Measurements from ENCODE around the gene EPS15.

The EPS15 gene

DNA sequence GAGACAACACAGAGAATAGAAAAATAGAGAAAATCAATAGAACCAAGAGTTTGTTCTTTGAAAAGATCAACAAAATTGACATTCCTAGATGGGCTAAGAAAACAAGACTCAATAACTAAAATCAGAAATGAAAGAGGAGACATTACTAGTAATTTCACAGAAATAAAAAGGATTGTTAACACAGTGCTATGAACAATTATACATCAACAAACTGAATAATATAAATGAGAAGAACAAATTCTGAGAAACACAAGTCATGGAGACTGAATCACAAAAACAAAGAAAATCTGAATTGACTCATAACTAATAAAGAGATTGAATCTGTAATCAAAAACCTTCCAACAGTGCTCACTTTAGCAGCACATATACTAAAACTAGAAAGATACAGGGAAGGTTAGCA is 137.1 kb downstream of the EPS15 start:
- no peak overlapping the region for H3K9ac ChIP-seq (ENCODE audit: low read length)
- H4K20me1 ChIP-seq (ENCODE audit: low read depth, low read length): no peaks in the 10 kb centered on the region
- no peak overlapping the region for H2AFZ ChIP-seq (ENCODE audit: low read depth, low read length, severe bottlenecking)
- H3K27ac ChIP-seq (ENCODE audit: low read depth, low read length): no peak overlapping the region
- no peaks in the 10 kb centered on the region for H3K79me2 ChIP-seq (ENCODE audit: insufficient read depth, low read length)
- H3K4me2 ChIP-seq (ENCODE audit: low read depth, low read length, poor library complexity, severe bottlenecking): no peak overlapping the region
- H3F3A ChIP-seq (ENCODE audit: insufficient read depth): no peaks in the 10 kb centered on the region
- H3K9me3 ChIP-seq (ENCODE audit: insufficient read depth, low read length): peaks cover 12% of the 10 kb centered on the region; the same call in 1 of the 2 replicates
- no peak for TF ChIP-seq EZH2phosphoT487 (conservative IDR thresholded peaks at IDR 0.05; ENCODE audit: low read length)
- TF ChIP-seq, protein P1, sequence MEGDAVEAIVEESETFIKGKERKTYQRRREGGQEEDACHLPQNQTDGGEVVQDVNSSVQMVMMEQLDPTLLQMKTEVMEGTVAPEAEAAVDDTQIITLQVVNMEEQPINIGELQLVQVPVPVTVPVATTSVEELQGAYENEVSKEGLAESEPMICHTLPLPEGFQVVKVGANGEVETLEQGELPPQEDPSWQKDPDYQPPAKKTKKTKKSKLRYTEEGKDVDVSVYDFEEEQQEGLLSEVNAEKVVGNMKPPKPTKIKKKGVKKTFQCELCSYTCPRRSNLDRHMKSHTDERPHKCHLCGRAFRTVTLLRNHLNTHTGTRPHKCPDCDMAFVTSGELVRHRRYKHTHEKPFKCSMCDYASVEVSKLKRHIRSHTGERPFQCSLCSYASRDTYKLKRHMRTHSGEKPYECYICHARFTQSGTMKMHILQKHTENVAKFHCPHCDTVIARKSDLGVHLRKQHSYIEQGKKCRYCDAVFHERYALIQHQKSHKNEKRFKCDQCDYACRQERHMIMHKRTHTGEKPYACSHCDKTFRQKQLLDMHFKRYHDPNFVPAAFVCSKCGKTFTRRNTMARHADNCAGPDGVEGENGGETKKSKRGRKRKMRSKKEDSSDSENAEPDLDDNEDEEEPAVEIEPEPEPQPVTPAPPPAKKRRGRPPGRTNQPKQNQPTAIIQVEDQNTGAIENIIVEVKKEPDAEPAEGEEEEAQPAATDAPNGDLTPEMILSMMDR (IDR thresholded peaks at IDR 0.05; ENCODE audit: insufficient read depth, low read length, poor library complexity, severe bottlenecking): no peak
- H3K27me3 ChIP-seq (ENCODE audit: low read length): no peaks in the 10 kb centered on the region
- peaks cover 26% of the 10 kb centered on the region for H3K36me3 ChIP-seq (ENCODE audit: low read length)
- H3K9me2 ChIP-seq (replicated peaks; ENCODE audit: insufficient read depth, low read length): no peaks in the 10 kb centered on the region
- H3K4me3 ChIP-seq (ENCODE audit: insufficient read depth, low read length, poor library complexity, severe bottlenecking): no peak overlapping the region

DNA sequence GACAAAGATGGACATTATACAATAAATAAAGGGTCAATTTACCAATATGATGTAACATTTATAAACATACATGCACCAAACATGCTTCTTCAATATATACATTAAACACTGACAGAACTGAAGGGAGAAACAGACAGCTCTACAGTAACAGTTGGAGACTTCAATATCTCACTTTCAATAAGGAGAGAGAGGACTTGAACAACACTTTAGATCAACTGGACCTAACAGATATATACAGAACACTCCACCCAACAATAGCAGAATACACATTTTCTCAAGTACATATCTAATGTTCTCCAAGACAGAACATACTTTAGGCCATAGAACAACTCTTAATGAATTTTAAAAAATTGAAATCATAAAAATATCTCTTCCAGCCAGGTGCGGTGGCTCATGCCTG is 138.1 kb downstream of the EPS15 start:
- no peak overlapping the region for H2AFZ ChIP-seq (ENCODE audit: low read depth, low read length, severe bottlenecking)
- H3K9ac ChIP-seq (ENCODE audit: low read length): no peak overlapping the region
- peaks cover 8% of the 10 kb centered on the region; the same call in 1 of the 2 replicates for H3K9me3 ChIP-seq (ENCODE audit: insufficient read depth, low read length)
- H3K4me3 ChIP-seq (ENCODE audit: insufficient read depth, low read length, poor library complexity, severe bottlenecking): no peak overlapping the region
- H3K79me2 ChIP-seq (ENCODE audit: insufficient read depth, low read length): no peaks in the 10 kb centered on the region
- H3K36me3 ChIP-seq (ENCODE audit: low read length): peaks cover 23% of the 10 kb centered on the region
- TF ChIP-seq, protein P1 (IDR thresholded peaks at IDR 0.05; ENCODE audit: insufficient read depth, low read length, poor library complexity, severe bottlenecking): no peak
- TF ChIP-seq EZH2phosphoT487 (conservative IDR thresholded peaks at IDR 0.05; ENCODE audit: low read length): no peak
- no peaks in the 10 kb centered on the region for H3K9me2 ChIP-seq (replicated peaks; ENCODE audit: insufficient read depth, low read length)
- H3F3A ChIP-seq (ENCODE audit: insufficient read depth): no peaks in the 10 kb centered on the region
- H3K4me2 ChIP-seq (ENCODE audit: low read depth, low read length, poor library complexity, severe bottlenecking): no peak overlapping the region
- H3K27ac ChIP-seq (ENCODE audit: low read depth, low read length): no peak overlapping the region
- H4K20me1 ChIP-seq (ENCODE audit: low read depth, low read length): no peaks in the 10 kb centered on the region
- no peaks in the 10 kb centered on the region for H3K27me3 ChIP-seq (ENCODE audit: low read length)

GRCh38 chr1:51378871-51379270 is 140.2 kb downstream of the EPS15 start:
- Histone ChIP-seq H3K9ac (ENCODE audit: low read length) (no peak overlapping the region), H3K4me3 (ENCODE audit: insufficient read depth, low read length, poor library complexity, severe bottlenecking) (no peak overlapping the region), H3K27me3 (ENCODE audit: low read length) (no peaks in the 10 kb centered on the region), H3K36me3 (ENCODE audit: low read length) (peaks cover 8% of the 10 kb centered on the region; the same call in 1 of the 2 replicates), H4K20me1 (ENCODE audit: low read depth, low read length) (no peaks in the 10 kb centered on the region), H3F3A (ENCODE audit: insufficient read depth) (no peaks in the 10 kb centered on the region), H3K79me2 (ENCODE audit: insufficient read depth, low read length) (no peaks in the 10 kb centered on the region), H3K9me3 (ENCODE audit: insufficient read depth, low read length) (no peaks in the 10 kb centered on the region), H3K27ac (ENCODE audit: low read depth, low read length) (no peak overlapping the region), H3K9me2 (replicated peaks; ENCODE audit: insufficient read depth, low read length) (no peaks in the 10 kb centered on the region), H2AFZ (ENCODE audit: low read depth, low read length, severe bottlenecking) (no peak overlapping the region), H3K4me2 (ENCODE audit: low read depth, low read length, poor library complexity, severe bottlenecking) (no peak overlapping the region)
- TF ChIP-seq, protein P1 (IDR thresholded peaks at IDR 0.05; ENCODE audit: insufficient read depth, low read length, poor library complexity, severe bottlenecking): no peak
- no peak for TF ChIP-seq EZH2phosphoT487 (conservative IDR thresholded peaks at IDR 0.05; ENCODE audit: low read length)
